Adipocyte (in vitro differentiated cells): ENCODE measurements around the gene REX1BD.
"Not testable (repeated sequence)": the region's sequence is repeated elsewhere in the genome, so short reads cannot be mapped to it uniquely, and the experiment has no call there.

Experiments
- DNase-seq: peaks from one replicate; pipeline ENCODE4 v3.0.0-alpha.2; 2015; ENCODE audit warnings: low read depth
- H3K27me3 ChIP-seq: replicated peaks from 2 replicates; pipeline ENCODE4 v1.7.0; 2013; ENCODE audit warnings: mild to moderate bottlenecking, low read length, moderate library complexity; ENCODE audit not compliant: control insufficient read depth, insufficient read depth
- H3K36me3 ChIP-seq: 2 replicates; pipeline ENCODE4 v1.7.0; 2013; ENCODE audit warnings: low read length, mild to moderate bottlenecking, moderate library complexity; ENCODE audit not compliant: control insufficient read depth, insufficient read depth, severe bottlenecking
- H3K4me1 ChIP-seq: 2 replicates; pipeline ENCODE4 v1.7.0; 2013; ENCODE audit warnings: mild to moderate bottlenecking, low read length, moderate library complexity; ENCODE audit not compliant: control insufficient read depth, insufficient read depth
- H3K4me3 ChIP-seq: 2 replicates; pipeline ENCODE4 v1.7.0; 2013; ENCODE audit warnings: mild to moderate bottlenecking, low read length, moderate library complexity
- H3K9ac ChIP-seq: 2 replicates; pipeline ENCODE4 v1.7.0; 2013; ENCODE audit warnings: mild to moderate bottlenecking, low read length, moderate library complexity
- H3K9me3 ChIP-seq: 2 replicates; pipeline ENCODE4 v1.7.0; 2013; ENCODE audit warnings: mild to moderate bottlenecking, low read length, moderate library complexity; ENCODE audit not compliant: control insufficient read depth

REX1BD gene

GRCh38 chr19:18594824-18595373 is 6.3 kb downstream of the REX1BD start:
- Histone ChIP-seq H3K4me3 (no peak overlapping the region), H3K9ac (peak overlapping the region; percentile 53), H3K27me3 (no peaks in the 10 kb centered on the region), H3K4me1 (peaks cover 36% of the 10 kb centered on the region), H3K36me3 (peaks cover 50% of the 10 kb centered on the region), H3K9me3 (no peaks in the 10 kb centered on the region)
- DNase-seq = no peak

GRCh38 chr19:18595475-18595874 is 6.9 kb downstream of the REX1BD start:
- Histone ChIP-seq H3K36me3 (peaks cover 50% of the 10 kb centered on the region), H3K4me3 (no peak overlapping the region), H3K4me1 (peaks cover 33% of the 10 kb centered on the region), H3K9ac (peak overlapping the region; percentile 44), H3K27me3 (no peaks in the 10 kb centered on the region), H3K9me3 (no peaks in the 10 kb centered on the region)
- no peak for DNase-seq

- Histone ChIP-seq H3K36me3 (peaks cover 58% of the 10 kb centered on the region), H3K9ac (peak overlapping the region; percentile 34), H3K4me3 (no peak overlapping the region), H3K27me3 (no peaks in the 10 kb centered on the region), H3K9me3 (no peaks in the 10 kb centered on the region), H3K4me1 (peaks cover 29% of the 10 kb centered on the region)
- DNase-seq = no peak
These were observed 8.2 kb downstream of the REX1BD start for GRCh38 chr19:18596752-18597157.

GRCh38 chr19:18597809-18598660 is 9.4 kb downstream of the REX1BD start:
- no peak overlapping the region for H3K9ac ChIP-seq
- no peaks in the 10 kb centered on the region for H3K27me3 ChIP-seq
- no peaks in the 10 kb centered on the region for H3K9me3 ChIP-seq
- no peak for DNase-seq
- peaks cover 64% of the 10 kb centered on the region for H3K36me3 ChIP-seq
- peaks cover 23% of the 10 kb centered on the region for H3K4me1 ChIP-seq
- no peak overlapping the region for H3K4me3 ChIP-seq

GRCh38 chr19:18599485-18599884 is 10.9 kb downstream of the REX1BD start:
- H3K9ac ChIP-seq = no peak overlapping the region
- H3K4me1 ChIP-seq = peaks cover 22% of the 10 kb centered on the region
- H3K4me3 ChIP-seq = no peak overlapping the region
- DNase-seq = no peak
- no peaks in the 10 kb centered on the region for H3K27me3 ChIP-seq
- no peaks in the 10 kb centered on the region for H3K9me3 ChIP-seq
- peaks cover 57% of the 10 kb centered on the region for H3K36me3 ChIP-seq

GRCh38 chr19:18600692-18601397 is 12.2 kb downstream of the REX1BD start:
- not testable (repeated sequence) for H3K9me3 ChIP-seq, H3K27me3 ChIP-seq, H3K4me3 ChIP-seq, DNase-seq, H3K9ac ChIP-seq
- Histone ChIP-seq H3K36me3 (peaks cover 53% of the 10 kb centered on the region), H3K4me1 (peaks cover 11% of the 10 kb centered on the region)

GRCh38 chr19:18601875-18602274 is 13.3 kb downstream of the REX1BD start:
- Histone ChIP-seq H3K4me1 (peaks cover 9% of the 10 kb centered on the region), H3K4me3 (no peak overlapping the region), H3K9ac (no peak overlapping the region), H3K36me3 (peaks cover 45% of the 10 kb centered on the region), H3K27me3 (no peaks in the 10 kb centered on the region), H3K9me3 (no peaks in the 10 kb centered on the region)
- no peak for DNase-seq

GRCh38 chr19:18603255-18603957 is 14.8 kb downstream of the REX1BD start:
- Histone ChIP-seq H3K9ac (peak overlapping the region; percentile 92), H3K4me3 (peak overlapping the region; percentile 74), H3K9me3 (no peaks in the 10 kb centered on the region), H3K4me1 (peaks cover 16% of the 10 kb centered on the region), H3K27me3 (no peaks in the 10 kb centered on the region), H3K36me3 (peaks cover 34% of the 10 kb centered on the region)
- DNase-seq = peak; percentile 22

- H3K27me3 ChIP-seq = no peaks in the 10 kb centered on the region
- H3K4me3 ChIP-seq = peak overlapping the region; percentile 88
These were observed 15.6 kb downstream of the REX1BD start for GRCh38 chr19:18603958-18604819.

GRCh38 chr19:18604820-18605159 is 16.2 kb downstream of the REX1BD start:
- Histone ChIP-seq H3K36me3 (peaks cover 20% of the 10 kb centered on the region), H3K4me3 (peak overlapping the region; percentile 88), H3K27me3 (no peaks in the 10 kb centered on the region), H3K9me3 (no peaks in the 10 kb centered on the region), H3K4me1 (peaks cover 16% of the 10 kb centered on the region), H3K9ac (peak overlapping the region; percentile 92)
- no peak for DNase-seq

More at GRCh38 chr19:18603958-18604819, 15.6 kb downstream of the REX1BD start:
- H3K9ac ChIP-seq = peak overlapping the region; percentile 92
- H3K36me3 ChIP-seq = peaks cover 26% of the 10 kb centered on the region
- H3K9me3 ChIP-seq = no peaks in the 10 kb centered on the region
- DNase-seq = no peak
- peaks cover 16% of the 10 kb centered on the region for H3K4me1 ChIP-seq
